ENCODE measurements around the gene HLA-DPA1.

GRCh38 chr6:33050014-33050810, 23.2 kb downstream of the HLA-DPA1 start:
- no peak for TF ChIP-seq SUZ12 (IDR thresholded peaks at IDR 0.05; ENCODE audit: extremely low read depth, insufficient read depth, insufficient read length)
- no peak for TF ChIP-seq YY1 (IDR thresholded peaks at IDR 0.05; ENCODE audit: insufficient read depth, insufficient read length)
- TF ChIP-seq ZNF274 (IDR thresholded peaks at IDR 0.05; ENCODE audit: low read depth, low read length), result no peak

Data from NT2/D1 (cell line).